Stimulated activated naive CD8-positive, alpha-beta T cell treated with anti-CD3 and anti-CD28 coated beads, Interleukin-15, Interleukin-2, amounts not matched to agents 100 ng/mL and 50 ng/mL, for 24 hours (primary cell): ENCODE measurements around the gene GTPBP1.

Experiments
- H3K27ac Mint-ChIP-seq: one replicate; pipeline ENCODE4 v1.8.0; 2021; ENCODE audit warnings: mild to moderate bottlenecking, mixed read lengths
- H3K27me3 Mint-ChIP-seq: one replicate; pipeline ENCODE4 v1.8.0; 2021; ENCODE audit warnings: mixed read lengths
- H3K36me3 Mint-ChIP-seq: one replicate; pipeline ENCODE4 v1.8.0; 2021; ENCODE audit warnings: low read depth, mixed read lengths
- H3K4me1 Mint-ChIP-seq: one replicate; pipeline ENCODE4 v1.8.0; 2021; ENCODE audit warnings: low read depth, mixed read lengths
- H3K4me3 Mint-ChIP-seq: one replicate; pipeline ENCODE4 v1.8.0; 2021; ENCODE audit warnings: mild to moderate bottlenecking, mixed read lengths
- H3K9me3 Mint-ChIP-seq: one replicate; pipeline ENCODE4 v1.8.0; 2021; ENCODE audit warnings: mixed read lengths

GTPBP1 gene

GRCh38 chr22:38705235-38706100, at the start of gene GTPBP1:
Gene GTPBP1 (plus strand): TSS chr22:38705944. CDS start chr22:38705956, 12 bp downstream.
- H3K9me3 Mint-ChIP-seq = no peaks in the 10 kb centered on the region
- H3K27me3 Mint-ChIP-seq = no peaks in the 10 kb centered on the region
- peaks cover 64% of the 10 kb centered on the region for H3K4me1 Mint-ChIP-seq
- peaks cover 37% of the 10 kb centered on the region for H3K36me3 Mint-ChIP-seq
- peak within 1 kb of the TSS; percentile 91 for H3K4me3 Mint-ChIP-seq
- peak within 1 kb of the TSS; percentile 98 for H3K27ac Mint-ChIP-seq

GRCh38 chr22:38656256-38657044, 49.3 kb upstream of the GTPBP1 start, which contains the start of the genes CBY1 and FAM227A:
Gene CBY1 (plus strand): TSS chr22:38656638. CDS start chr22:38668055, 11,417 bp downstream.
Gene FAM227A (minus strand): TSS chr22:38656392. CDS start chr22:38650168, 6,224 bp downstream.
- H3K27me3 Mint-ChIP-seq = no peaks in the 10 kb centered on the region
- H3K9me3 Mint-ChIP-seq = no peaks in the 10 kb centered on the region
- H3K27ac Mint-ChIP-seq = peak within 1 kb of the TSS; percentile 95
- peak within 1 kb of the TSS; percentile 96 for H3K4me3 Mint-ChIP-seq
- H3K4me1 Mint-ChIP-seq = peaks cover 21% of the 10 kb centered on the region
- no peaks in the 10 kb centered on the region for H3K36me3 Mint-ChIP-seq

GRCh38 chr22:38657045-38657909, 48.5 kb upstream of the GTPBP1 start:
- Mint-ChIP-seq H3K27me3 (no peaks in the 10 kb centered on the region), H3K9me3 (no peaks in the 10 kb centered on the region), H3K27ac (peak overlapping the region; percentile 95), H3K36me3 (no peaks in the 10 kb centered on the region), H3K4me1 (peaks cover 21% of the 10 kb centered on the region), H3K4me3 (peak overlapping the region; percentile 96)

GRCh38 chr22:38674888-38675287, 30.9 kb upstream of the GTPBP1 start:
- no peaks in the 10 kb centered on the region for H3K4me1 Mint-ChIP-seq
- no peaks in the 10 kb centered on the region for H3K9me3 Mint-ChIP-seq
- H3K27ac Mint-ChIP-seq = no peak overlapping the region
- no peaks in the 10 kb centered on the region for H3K27me3 Mint-ChIP-seq
- H3K4me3 Mint-ChIP-seq = no peak overlapping the region
- H3K36me3 Mint-ChIP-seq = peaks cover 22% of the 10 kb centered on the region

GRCh38 chr22:38675833-38676232, 29.9 kb upstream of the GTPBP1 start:
- Mint-ChIP-seq H3K27ac (no peak overlapping the region), H3K4me3 (no peak overlapping the region), H3K27me3 (no peaks in the 10 kb centered on the region)

GRCh38 chr22:38681582-38682335, 24.0 kb upstream of the GTPBP1 start, which contains the start of gene TOMM22:
Gene TOMM22 (plus strand): TSS chr22:38681957. CDS start chr22:38681979, 22 bp downstream.
- Mint-ChIP-seq H3K27ac (peak within 1 kb of the TSS; percentile 99), H3K4me1 (peaks cover 28% of the 10 kb centered on the region), H3K27me3 (no peaks in the 10 kb centered on the region)

More at GRCh38 chr22:38675833-38676232, 29.9 kb upstream of the GTPBP1 start:
- Mint-ChIP-seq H3K9me3 (no peaks in the 10 kb centered on the region), H3K36me3 (peaks cover 19% of the 10 kb centered on the region), H3K4me1 (no peaks in the 10 kb centered on the region)

GRCh38 chr22:38684895-38685294, 20.8 kb upstream of the GTPBP1 start:
- no peak overlapping the region for H3K27ac Mint-ChIP-seq
- H3K27me3 Mint-ChIP-seq = no peaks in the 10 kb centered on the region
- no peak overlapping the region for H3K4me3 Mint-ChIP-seq
- H3K9me3 Mint-ChIP-seq = no peaks in the 10 kb centered on the region
- H3K4me1 Mint-ChIP-seq = peaks cover 28% of the 10 kb centered on the region
- peaks cover 71% of the 10 kb centered on the region for H3K36me3 Mint-ChIP-seq

More at GRCh38 chr22:38681582-38682335, 24.0 kb upstream of the GTPBP1 start, which contains the start of gene TOMM22:
- Mint-ChIP-seq H3K4me3 (peak within 1 kb of the TSS; percentile 100), H3K36me3 (peaks cover 42% of the 10 kb centered on the region), H3K9me3 (no peaks in the 10 kb centered on the region)

- peaks cover 28% of the 10 kb centered on the region for H3K4me1 Mint-ChIP-seq
- H3K4me3 Mint-ChIP-seq = no peak overlapping the region
- H3K36me3 Mint-ChIP-seq = peaks cover 73% of the 10 kb centered on the region
- H3K9me3 Mint-ChIP-seq = no peaks in the 10 kb centered on the region
- no peaks in the 10 kb centered on the region for H3K27me3 Mint-ChIP-seq
- no peak overlapping the region for H3K27ac Mint-ChIP-seq
Measured at GRCh38 chr22:38685761-38686160, 20.0 kb upstream of the GTPBP1 start.

GRCh38 chr22:38689651-38690050, 16.1 kb upstream of the GTPBP1 start:
- H3K4me3 Mint-ChIP-seq = no peak overlapping the region
- H3K36me3 Mint-ChIP-seq = peaks cover 75% of the 10 kb centered on the region
- no peak overlapping the region for H3K27ac Mint-ChIP-seq
- H3K27me3 Mint-ChIP-seq = no peaks in the 10 kb centered on the region
- no peaks in the 10 kb centered on the region for H3K9me3 Mint-ChIP-seq
- peaks cover 11% of the 10 kb centered on the region for H3K4me1 Mint-ChIP-seq

- Mint-ChIP-seq H3K36me3 (peaks cover 76% of the 10 kb centered on the region), H3K27me3 (no peaks in the 10 kb centered on the region), H3K27ac (no peak overlapping the region), H3K4me1 (peaks cover 52% of the 10 kb centered on the region), H3K9me3 (no peaks in the 10 kb centered on the region), H3K4me3 (no peak overlapping the region)
Measured at GRCh38 chr22:38694049-38694448, 11.7 kb upstream of the GTPBP1 start.

GRCh38 chr22:38694940-38695339, 10.8 kb upstream of the GTPBP1 start:
- Mint-ChIP-seq H3K36me3 (peaks cover 76% of the 10 kb centered on the region), H3K9me3 (no peaks in the 10 kb centered on the region), H3K27me3 (no peaks in the 10 kb centered on the region), H3K27ac (peak overlapping the region; percentile 10), H3K4me3 (peak overlapping the region; percentile 1), H3K4me1 (peaks cover 61% of the 10 kb centered on the region)

- Mint-ChIP-seq H3K4me1 (peaks cover 68% of the 10 kb centered on the region), H3K27ac (peak overlapping the region; percentile 86), H3K27me3 (no peaks in the 10 kb centered on the region), H3K9me3 (no peaks in the 10 kb centered on the region), H3K4me3 (peak overlapping the region; percentile 86), H3K36me3 (peaks cover 68% of the 10 kb centered on the region)
Measured at GRCh38 chr22:38696606-38697424, 8.9 kb upstream of the GTPBP1 start.
